PFSK-1 (cell line): Measurements from ENCODE around the gene RASGRP4.

Experiments
- FOXP2 ChIP-seq: optimal IDR thresholded peaks from 2 replicates; pipeline ENCODE3; 2011; ENCODE audit warnings: borderline replicate concordance, control low read depth, inconsistent platforms; ENCODE audit not compliant: insufficient read depth; ENCODE audit errors: extremely low read length, extremely low read depth
- POLR2AphosphoS5 ChIP-seq: IDR thresholded peaks from 2 replicates; pipeline ENCODE4 v1.6.1; 2012; ENCODE audit warnings: low read depth, mild to moderate bottlenecking, control low read depth, low read length, moderate library complexity
- REST ChIP-seq, 2 experiments: IDR thresholded peaks; 2 replicates each; pipeline versions ENCODE4 v1.6.1 to v1.8.0; 2011 to 2012; ENCODE audit warnings: low read depth in 2 of 2, low read length in 2 of 2, control low read depth in 1 of 2, inconsistent platforms in 1 of 2, mild to moderate bottlenecking in 1 of 2, moderate library complexity in 1 of 2; ENCODE audit not compliant: insufficient read depth in 1 of 2
- SIN3A ChIP-seq: IDR thresholded peaks from 2 replicates; pipeline ENCODE4 v1.6.1; 2012; ENCODE audit warnings: mild to moderate bottlenecking, low read length, moderate library complexity, borderline replicate concordance; ENCODE audit not compliant: insufficient read depth
- TAF1 ChIP-seq: IDR thresholded peaks from 2 replicates; pipeline ENCODE4 v1.6.1; 2012; ENCODE audit warnings: low read length, control low read depth, borderline replicate concordance; ENCODE audit not compliant: insufficient read depth

RASGRP4 gene

GRCh38 chr19:38467541-38468525 lies 41.8 kb upstream of the RASGRP4 start:
- TF ChIP-seq POLR2AphosphoS5 (no peak), REST (IDR thresholded peaks at IDR 0.05; ENCODE audit: insufficient read depth in 1 of 2, low read depth in 2 of 2, low read length in 2 of 2) (no peak), FOXP2 (no peak), SIN3A (no peak)

- TF ChIP-seq POLR2AphosphoS5 (no peak), TAF1 (no peak), FOXP2 (no peak), REST (IDR thresholded peaks at IDR 0.05; ENCODE audit: insufficient read depth in 1 of 2, low read depth in 2 of 2, low read length in 2 of 2) (no peak), SIN3A (no peak)
Observed at GRCh38 chr19:38466050-38466449, 40.0 kb upstream of the RASGRP4 start.

- TF ChIP-seq REST (IDR thresholded peaks at IDR 0.05; ENCODE audit: insufficient read depth in 1 of 2, low read depth in 2 of 2, low read length in 2 of 2): no peak
- TF ChIP-seq POLR2AphosphoS5: no peak
- TF ChIP-seq TAF1: no peak
- TF ChIP-seq FOXP2: no peak
- TF ChIP-seq SIN3A: no peak
Observed at GRCh38 chr19:38464421-38465082, 38.5 kb upstream of the RASGRP4 start.

- TF ChIP-seq REST (IDR thresholded peaks at IDR 0.05; ENCODE audit: insufficient read depth in 1 of 2, low read depth in 2 of 2, low read length in 2 of 2): no peak
- TF ChIP-seq POLR2AphosphoS5: no peak
Observed at GRCh38 chr19:38463365-38463764, 37.3 kb upstream of the RASGRP4 start.
